Cardiac atrium fibroblast (primary cell): ENCODE data around the gene CALCB. TPM values are rescaled to one million over a fixed set of nuclear protein-coding genes. Genes with fewer than 3 reads are reported as not detected.

ENCODE experiments used
- total RNA-seq: library from RNA; depleted of rRNA; stranded (reverse); fragments of >200 nt; gene quantifications from 2 replicates; pipeline ENCODE4 v1.2.3, GENCODE V29; 2015

Gene CALCB, protein sequence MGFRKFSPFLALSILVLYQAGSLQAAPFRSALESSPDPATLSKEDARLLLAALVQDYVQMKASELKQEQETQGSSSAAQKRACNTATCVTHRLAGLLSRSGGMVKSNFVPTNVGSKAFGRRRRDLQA
- not detected in 2 replicates for total RNA-seq

DNA sequence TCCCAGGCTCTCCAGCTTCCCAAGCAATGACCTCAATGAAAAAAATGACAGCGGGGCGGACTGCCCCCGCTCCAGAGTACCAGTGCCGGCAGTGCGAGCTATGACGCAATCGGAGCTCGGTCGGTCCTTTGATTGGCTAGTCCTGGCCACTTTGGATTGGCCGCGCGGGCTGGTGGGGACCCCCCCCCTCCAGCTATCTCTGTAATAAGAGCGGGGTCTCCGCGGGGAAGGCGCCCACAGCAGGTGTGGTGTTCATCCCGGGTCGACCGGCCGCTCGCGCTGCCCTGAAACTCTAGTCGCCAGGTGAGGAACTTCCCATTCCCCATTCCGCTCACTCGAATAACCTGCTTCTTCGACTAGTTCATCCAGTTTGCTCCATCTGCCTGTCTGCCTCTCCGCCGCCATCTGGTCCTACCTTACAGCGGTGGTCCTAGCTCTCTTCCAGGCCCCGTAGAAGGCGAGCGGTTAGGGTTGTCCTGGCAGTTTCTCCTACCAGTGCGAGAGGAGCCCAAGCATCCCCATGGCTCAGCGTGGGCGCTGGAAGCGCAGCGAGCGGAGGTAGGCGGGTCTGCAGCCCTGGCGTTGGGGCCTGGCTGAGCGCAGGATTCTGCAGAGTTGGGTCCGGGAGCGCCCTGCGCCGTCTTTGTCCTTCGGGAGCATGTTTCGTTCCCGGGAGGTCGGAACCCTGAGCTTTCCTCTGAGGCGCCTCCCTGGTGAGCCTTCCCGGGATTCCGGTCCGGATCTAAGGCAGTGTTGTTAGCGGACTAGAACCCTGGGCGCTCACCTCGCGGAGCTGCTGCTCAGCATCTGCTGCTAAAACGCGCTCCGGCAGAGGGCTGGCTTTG lies at the start of gene CALCB:
Gene CALCB (plus strand): TSS at position 233 of the 845 bp plus-strand sequence. CDS start 1,126 bp downstream, outside the sequence.

DNA sequence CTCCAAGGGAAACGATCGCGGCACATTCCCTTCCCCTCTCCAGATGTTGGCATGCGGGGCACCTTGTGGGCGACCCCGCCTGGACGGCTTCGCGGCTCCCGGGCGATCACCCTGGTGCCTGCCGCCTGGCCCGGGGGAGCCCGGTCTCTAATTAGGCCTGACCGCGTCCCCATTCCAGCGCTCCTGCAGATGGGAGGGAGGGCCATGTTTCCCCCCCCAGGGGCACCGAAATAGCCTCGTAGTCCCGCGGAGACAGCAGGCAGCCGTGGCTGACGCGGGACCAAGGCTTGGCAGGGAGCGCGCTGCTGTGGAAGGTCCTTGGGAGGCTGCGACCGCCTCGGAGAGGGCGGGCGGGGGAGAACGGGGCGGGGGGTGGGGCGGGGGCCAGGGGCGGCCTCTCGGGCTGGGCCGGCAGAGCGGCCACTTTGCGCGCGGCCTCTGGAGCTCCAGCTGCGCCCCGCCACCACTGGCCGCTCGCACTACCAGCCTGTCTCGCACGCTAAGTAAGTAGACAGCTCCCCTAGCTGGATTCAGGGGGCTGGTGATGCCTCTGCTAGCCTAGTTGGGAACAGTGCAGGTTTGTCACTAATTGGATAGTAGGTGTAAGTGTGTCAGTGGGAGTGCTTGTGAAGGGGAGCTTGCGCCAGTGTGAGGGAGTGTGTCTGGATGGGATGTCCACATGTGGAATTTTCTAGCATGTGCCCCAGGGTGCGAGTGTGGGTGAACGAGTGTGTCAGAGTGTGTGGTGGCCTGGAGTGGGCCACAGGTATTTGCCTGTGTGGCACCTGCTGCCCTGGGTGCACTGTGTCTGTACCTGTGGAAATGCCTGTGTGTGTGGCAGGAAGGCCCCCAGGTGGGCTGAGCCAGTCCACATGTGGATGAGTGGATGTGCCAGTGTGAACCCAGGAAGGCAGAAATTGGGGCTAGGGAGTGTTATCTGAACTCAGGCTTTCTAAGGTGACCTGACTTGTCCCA lies 41.4 kb downstream of the CALCB start, which contains the start of gene INSC:
Gene INSC (plus strand): TSS at position 423 of the 975 bp plus-strand sequence. CDS start 34,252 bp downstream, outside the sequence.

Other genes with a start within 250 kb of the CALCB start
- gene CYP2R1, start 181.4 kb upstream of the CALCB start, total RNA-seq, result 4.5 and 6.6 TPM in 2 replicates
- gene CALCA, start 101.2 kb upstream of the CALCB start, total RNA-seq, result not detected in 2 replicates
- gene INSC, start 41.3 kb downstream of the CALCB start, total RNA-seq, result 2.3 TPM in 1 of 2 replicates, not detected in the other